ENCODE measurements around the gene KYAT1.

Gene KYAT1

GRCh38 chr9:128822407-128823042, 59.2 kb downstream of the KYAT1 start:
- no peak for DNase-seq (ENCODE audit: low read depth)
- no peak for TF ChIP-seq CTCF (conservative IDR thresholded peaks at IDR 0.05; ENCODE audit: control insufficient read depth, insufficient read depth, low read depth, low read length)
- no peak overlapping the region for H3K4me3 ChIP-seq (ENCODE audit: control insufficient read depth, low read depth, low read length)

- H3K4me3 ChIP-seq (ENCODE audit: control insufficient read depth, low read depth, low read length): no peak overlapping the region
- no peak for TF ChIP-seq CTCF (conservative IDR thresholded peaks at IDR 0.05; ENCODE audit: control insufficient read depth, insufficient read depth, low read depth, low read length)
- no peak for DNase-seq (ENCODE audit: low read depth)
These were observed 60.0 kb downstream of the KYAT1 start for GRCh38 chr9:128821584-128822406.

- no peak for DNase-seq (ENCODE audit: low read depth)
- no peak for TF ChIP-seq CTCF (conservative IDR thresholded peaks at IDR 0.05; ENCODE audit: control insufficient read depth, insufficient read depth, low read depth, low read length)
- H3K4me3 ChIP-seq (ENCODE audit: control insufficient read depth, low read depth, low read length): no peak overlapping the region
These were observed 60.8 kb downstream of the KYAT1 start for GRCh38 chr9:128820665-128821583.

GRCh38 chr9:128819716-128820664, 61.8 kb downstream of the KYAT1 start:
- DNase-seq (ENCODE audit: low read depth): peak; percentile 13
- TF ChIP-seq CTCF (conservative IDR thresholded peaks at IDR 0.05; ENCODE audit: control insufficient read depth, insufficient read depth, low read depth, low read length): no peak
- no peak overlapping the region for H3K4me3 ChIP-seq (ENCODE audit: control insufficient read depth, low read depth, low read length)

GRCh38 chr9:128818839-128819715, 62.7 kb downstream of the KYAT1 start:
- no peak for DNase-seq (ENCODE audit: low read depth)
- peak overlapping the region; percentile 62 for H3K4me3 ChIP-seq (ENCODE audit: control insufficient read depth, low read depth, low read length)
- TF ChIP-seq CTCF (conservative IDR thresholded peaks at IDR 0.05; ENCODE audit: control insufficient read depth, insufficient read depth, low read depth, low read length): no peak

All from fibroblast of mammary gland (primary cell).